GM23338 (cell line): ENCODE measurements around the gene AP1AR.

ENCODE experiments used
- CTCF ChIP-seq, 2 experiments: fragments of 200-600 bp in 1 of 2; sonication (generic) in 1 of 2; conservative IDR thresholded peaks; 2 replicates each; pipeline versions ENCODE4 v1.5.1 to v1.6.1; 2016 to 2017; ENCODE audit warnings: antibody characterized with exemption in 2 of 2, low read depth in 2 of 2, mild to moderate bottlenecking in 2 of 2, moderate library complexity in 1 of 2
- EZH2 ChIP-seq: fragments of 200-600 bp; sonication (generic); IDR thresholded peaks from one replicate; pipeline ENCODE4 v1.8.0; 2017; ENCODE audit warnings: antibody characterized with exemption, mild to moderate bottlenecking, low read depth; ENCODE audit not compliant: unreplicated experiment
- EZH2phosphoT487 ChIP-seq: fragments of 200-600 bp; sonication (generic); IDR thresholded peaks from one replicate; pipeline ENCODE4 v1.8.1; 2018; ENCODE audit warnings: antibody characterized with exemption; ENCODE audit not compliant: unreplicated experiment

- no peak for TF ChIP-seq CTCF (conservative IDR thresholded peaks at IDR 0.05; ENCODE audit: low read depth in 2 of 2)
- no peak for TF ChIP-seq EZH2
- no peak for TF ChIP-seq EZH2phosphoT487
These were observed 86.9 kb downstream of the AP1AR start for GRCh38 chr4:112318239-112319142.
